ENCODE measurements around the gene ATP5MC3. TPM values are rescaled to one million over a fixed set of nuclear protein-coding genes. Genes with fewer than 3 reads are reported as not detected.

ATP5MC3 gene
- total and polyA plus RNA-seq, 2 experiments from 2014 or later: 145 to 365 TPM

DNA sequence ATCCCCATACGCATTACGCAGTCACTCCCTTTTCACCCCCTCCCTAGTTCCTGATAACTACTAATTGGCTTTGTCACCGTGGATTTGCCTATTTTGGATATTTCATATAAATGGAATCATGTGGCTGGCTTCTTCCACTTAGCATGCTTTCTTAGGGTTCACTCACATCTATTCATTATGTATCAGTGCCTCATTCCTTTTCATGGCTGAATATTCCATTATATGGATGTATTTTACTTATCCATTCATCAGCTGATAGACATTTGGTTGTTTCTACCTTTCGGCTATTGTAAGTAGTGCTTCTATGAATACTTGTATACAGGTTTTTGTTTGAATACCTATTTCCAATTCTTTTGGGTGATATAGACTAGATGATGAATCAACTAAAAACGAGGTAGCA lies 4.9 kb downstream of the ATP5MC3 start:
- no peaks in the 10 kb centered on the region for H3K9me2 ChIP-seq (ENCODE audit: insufficient read depth)
- no peaks in the 10 kb centered on the region for H4K20me1 ChIP-seq (ENCODE audit: insufficient read depth)
- in situ Hi-C loops (cut with MboI): no loop called here
- no peaks in the 10 kb centered on the region for H3K27me3 ChIP-seq (replicated peaks; ENCODE audit: insufficient read depth)
- H3K79me2 ChIP-seq (ENCODE audit: insufficient read depth): peaks cover 51% of the 10 kb centered on the region
- 78 to 79% methylated on average over 5 of the region's 5 CpGs for WGBS, 2 experiments (ENCODE audit: low coverage in 1 of 2, low lambda C conversion rate in 2 of 2, missing lambda C conversion rate in 2 of 2)
- no peak overlapping the region for H3K4me2 ChIP-seq (ENCODE audit: unreplicated experiment)
- DNase-seq: no peak
- H3K9me3 ChIP-seq (ENCODE audit: low read depth): no peaks in the 10 kb centered on the region
- TF ChIP-seq EZH2 (IDR thresholded peaks at IDR 0.05; ENCODE audit: insufficient read depth, poor library complexity, severe bottlenecking) (no peak), EZH2phosphoT487 (IDR thresholded peaks at IDR 0.05; ENCODE audit: insufficient read depth, low read depth) (no peak)
- no peak overlapping the region for H3K4me3 ChIP-seq
- peaks cover 49% of the 10 kb centered on the region for H3F3A ChIP-seq (ENCODE audit: insufficient read depth)
- no peak overlapping the region for H3K9ac ChIP-seq
- H3K4me1 ChIP-seq (ENCODE audit: insufficient read depth): peaks cover 7% of the 10 kb centered on the region; the same call in 1 of the 2 replicates
- peaks cover 37% of the 10 kb centered on the region for H3K36me3 ChIP-seq (ENCODE audit: low read depth)
- H3K27ac ChIP-seq: no peak overlapping the region
- no peak overlapping the region for H2AFZ ChIP-seq

DNA sequence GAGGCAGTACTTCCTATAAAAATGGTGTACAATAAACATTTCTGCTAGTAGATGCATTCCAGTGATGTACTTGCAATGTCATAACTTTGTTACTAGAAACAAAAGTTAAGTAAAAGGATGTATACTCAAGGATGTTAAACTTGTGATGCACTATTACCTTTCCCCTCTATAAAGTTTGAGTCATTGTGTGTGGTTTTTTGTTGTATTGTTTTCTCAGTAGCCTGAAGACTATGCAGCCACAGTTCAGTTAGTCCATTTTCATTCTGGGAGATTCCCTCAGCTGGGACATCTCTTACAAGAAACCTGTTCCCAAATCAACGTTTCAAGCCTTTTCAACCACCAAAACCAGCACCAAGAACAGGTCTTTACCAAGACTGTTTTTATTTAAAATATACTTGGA lies 5.6 kb downstream of the ATP5MC3 start:
- Histone ChIP-seq H3K9ac (no peak overlapping the region), H3K36me3 (ENCODE audit: low read depth) (peaks cover 37% of the 10 kb centered on the region), H3K4me1 (ENCODE audit: insufficient read depth) (peaks cover 7% of the 10 kb centered on the region; the same call in 1 of the 2 replicates), H2AFZ (no peak overlapping the region), H3K9me2 (ENCODE audit: insufficient read depth) (no peaks in the 10 kb centered on the region), H3K9me3 (ENCODE audit: low read depth) (no peaks in the 10 kb centered on the region), H3K4me3 (no peak overlapping the region), H3K79me2 (ENCODE audit: insufficient read depth) (peaks cover 44% of the 10 kb centered on the region), H3K4me2 (ENCODE audit: unreplicated experiment) (no peak overlapping the region), H3K27me3 (replicated peaks; ENCODE audit: insufficient read depth) (no peaks in the 10 kb centered on the region), H3F3A (ENCODE audit: insufficient read depth) (peaks cover 49% of the 10 kb centered on the region), H4K20me1 (ENCODE audit: insufficient read depth) (no peaks in the 10 kb centered on the region), H3K27ac (no peak overlapping the region)
- DNase-seq: peak; percentile 21
- 93% methylated on average over 1 of the region's 1 CpG for WGBS, 2 experiments (ENCODE audit: low coverage in 1 of 2, low lambda C conversion rate in 2 of 2, missing lambda C conversion rate in 2 of 2)
- no peak for TF ChIP-seq EZH2phosphoT487 (IDR thresholded peaks at IDR 0.05; ENCODE audit: insufficient read depth, low read depth)
- no peak for TF ChIP-seq EZH2 (IDR thresholded peaks at IDR 0.05; ENCODE audit: insufficient read depth, poor library complexity, severe bottlenecking)
- in situ Hi-C loops (cut with MboI): no loop called here

- H3K4me2 ChIP-seq (ENCODE audit: unreplicated experiment): no peak overlapping the region
- in situ Hi-C loops (cut with MboI): no loop called here
- H3K79me2 ChIP-seq (ENCODE audit: insufficient read depth): peaks cover 38% of the 10 kb centered on the region
- H3K27me3 ChIP-seq (replicated peaks; ENCODE audit: insufficient read depth): no peaks in the 10 kb centered on the region
- TF ChIP-seq EZH2 (IDR thresholded peaks at IDR 0.05; ENCODE audit: insufficient read depth, poor library complexity, severe bottlenecking) (no peak), EZH2phosphoT487 (IDR thresholded peaks at IDR 0.05; ENCODE audit: insufficient read depth, low read depth) (no peak)
- H3K36me3 ChIP-seq (ENCODE audit: low read depth): peaks cover 37% of the 10 kb centered on the region
- H3K27ac ChIP-seq: no peak overlapping the region
- no peaks in the 10 kb centered on the region for H3K9me2 ChIP-seq (ENCODE audit: insufficient read depth)
- no peaks in the 10 kb centered on the region for H3K9me3 ChIP-seq (ENCODE audit: low read depth)
- no peak for DNase-seq
- no peak overlapping the region for H2AFZ ChIP-seq
- no peak overlapping the region for H3K4me3 ChIP-seq
- no peaks in the 10 kb centered on the region for H4K20me1 ChIP-seq (ENCODE audit: insufficient read depth)
- peaks cover 5% of the 10 kb centered on the region; the same call in 1 of the 2 replicates for H3K4me1 ChIP-seq (ENCODE audit: insufficient read depth)
- no peak overlapping the region for H3K9ac ChIP-seq
- H3F3A ChIP-seq (ENCODE audit: insufficient read depth): peaks cover 49% of the 10 kb centered on the region
- WGBS, 2 experiments (ENCODE audit: low coverage in 1 of 2, low lambda C conversion rate in 2 of 2, missing lambda C conversion rate in 2 of 2): 41 to 64% methylated on average over 2 of the region's 2 CpGs
Measured at GRCh38 chr2:175175320-175175719, 6.2 kb downstream of the ATP5MC3 start.

- Histone ChIP-seq H3K4me1 (ENCODE audit: insufficient read depth) (no peaks in the 10 kb centered on the region), H3F3A (ENCODE audit: insufficient read depth) (peaks cover 24% of the 10 kb centered on the region), H3K4me3 (no peak overlapping the region), H4K20me1 (ENCODE audit: insufficient read depth) (no peaks in the 10 kb centered on the region), H3K9me2 (ENCODE audit: insufficient read depth) (no peaks in the 10 kb centered on the region), H3K79me2 (ENCODE audit: insufficient read depth) (peaks cover 22% of the 10 kb centered on the region), H3K9me3 (ENCODE audit: low read depth) (no peaks in the 10 kb centered on the region), H3K4me2 (ENCODE audit: unreplicated experiment) (no peak overlapping the region), H3K27me3 (replicated peaks; ENCODE audit: insufficient read depth) (no peaks in the 10 kb centered on the region), H3K9ac (no peak overlapping the region), H2AFZ (no peak overlapping the region), H3K36me3 (ENCODE audit: low read depth) (no peaks in the 10 kb centered on the region; the same call in 1 of the 2 replicates), H3K27ac (no peak overlapping the region)
- TF ChIP-seq EZH2phosphoT487 (IDR thresholded peaks at IDR 0.05; ENCODE audit: insufficient read depth, low read depth) (no peak), EZH2 (IDR thresholded peaks at IDR 0.05; ENCODE audit: insufficient read depth, poor library complexity, severe bottlenecking) (no peak)
- 64 to 67% methylated on average over 3 of the region's 3 CpGs for WGBS, 2 experiments (ENCODE audit: low coverage in 1 of 2, low lambda C conversion rate in 2 of 2, missing lambda C conversion rate in 2 of 2)
- no peak for DNase-seq
- in situ Hi-C loops (cut with MboI): no loop called here
Measured at GRCh38 chr2:175170659-175171304, 10.7 kb downstream of the ATP5MC3 start.

Measured in GM23248 (cell line).